CD14-positive monocyte (primary cell): Measurements from ENCODE around the gene GSTT4. TPM values are rescaled to one million over a fixed set of nuclear protein-coding genes. Genes with fewer than 3 reads are reported as not detected.

Experiments used
- DNase-seq, 3 donors: peaks; one replicate each; pipeline ENCODE4 v3.0.0-alpha.2; 2011 to 2022
- H2AFZ ChIP-seq: 2 replicates; pipeline ENCODE4 v1.6.0; 2012; ENCODE audit warnings: mild to moderate bottlenecking, low read depth, low read length, inconsistent platforms; ENCODE audit not compliant: insufficient read depth, poor library complexity, severe bottlenecking
- H3K27ac ChIP-seq, 2 donors: 1 replicate in 1 of 2; 2 replicates in 1 of 2; pipeline ENCODE4 v1.5.1; 2012 to 2013; ENCODE audit warnings: low read length in 2 of 2, control low read depth in 1 of 2, inconsistent platforms in 1 of 2, low read depth in 1 of 2, mild to moderate bottlenecking in 1 of 2
- H3K27me3 ChIP-seq, 2 donors: one replicate each; pipeline versions ENCODE4 v1.6.0 to v1.6.1; 2011 to 2013; ENCODE audit warnings: low read length in 2 of 2; ENCODE audit not compliant: control insufficient read depth in 2 of 2, insufficient read depth in 2 of 2
- H3K36me3 ChIP-seq, 2 donors: replicated peaks in 1 of 2; 1 replicate in 1 of 2; 2 replicates in 1 of 2; pipeline versions ENCODE4 v1.5.1 to v1.6.1; 2012 to 2013; ENCODE audit warnings: low read length in 2 of 2, control low read depth in 1 of 2, inconsistent platforms in 1 of 2, mild to moderate bottlenecking in 1 of 2; ENCODE audit not compliant: insufficient read depth in 2 of 2, control insufficient read depth in 1 of 2
- H3K4me1 ChIP-seq, 2 donors: 1 replicate in 1 of 2; 2 replicates in 1 of 2; pipeline versions ENCODE4 v1.5.1 to v1.6.1; 2012 to 2013; ENCODE audit warnings: low read length in 2 of 2, control low read depth in 1 of 2, inconsistent platforms in 1 of 2, mild to moderate bottlenecking in 1 of 2, moderate library complexity in 1 of 2; ENCODE audit not compliant: insufficient read depth in 2 of 2, control insufficient read depth in 1 of 2
- H3K4me2 ChIP-seq: replicated peaks from 2 replicates; pipeline ENCODE3; 2012; ENCODE audit warnings: low read length, moderate library complexity, mild to moderate bottlenecking; ENCODE audit not compliant: poor library complexity, severe bottlenecking; ENCODE audit errors: extremely low read depth
- H3K4me3 ChIP-seq, 3 experiments: fragments of 200-600 bp in 1 of 3; sonication (generic) in 1 of 3; replicated peaks in 1 of 3; 1 replicate in 2 of 3; 2 replicates in 1 of 3; pipeline ENCODE4 v1.5.1; 2011 to 2013; ENCODE audit warnings: low read length in 3 of 3, mild to moderate bottlenecking in 3 of 3, control low read depth in 2 of 3, low read depth in 2 of 3, inconsistent platforms in 1 of 3, moderate library complexity in 1 of 3
- H3K79me2 ChIP-seq: 2 replicates; pipeline ENCODE4 v1.6.0; 2012; ENCODE audit warnings: mild to moderate bottlenecking, control low read depth, inconsistent platforms, low read length, moderate library complexity; ENCODE audit not compliant: insufficient read depth
- H3K9ac ChIP-seq: 2 replicates; pipeline ENCODE4 v1.6.0; 2017; ENCODE audit warnings: low read length, mild to moderate bottlenecking; ENCODE audit not compliant: insufficient read depth, poor library complexity, severe bottlenecking
- H3K9me3 ChIP-seq, 2 donors: replicated peaks in 1 of 2; 1 replicate in 1 of 2; 2 replicates in 1 of 2; pipeline versions ENCODE4 v1.5.1 to v1.6.1; 2012 to 2013; ENCODE audit warnings: low read length in 2 of 2, control low read depth in 1 of 2; ENCODE audit not compliant: control insufficient read depth in 1 of 2, insufficient read depth in 1 of 2
- H4K20me1 ChIP-seq: 2 replicates; pipeline ENCODE4 v1.6.0; 2012; ENCODE audit warnings: mild to moderate bottlenecking, low read length, control low read depth, moderate library complexity; ENCODE audit not compliant: insufficient read depth
- H3K27ac Mint-ChIP-seq, 7 donors: one replicate each; pipeline ENCODE4 v1.8.0; 2020; ENCODE audit warnings: mild to moderate bottlenecking in 7 of 7, mixed read lengths in 7 of 7, moderate library complexity in 6 of 7, inconsistent platforms in 2 of 7
- H3K27me3 Mint-ChIP-seq, 3 donors: one replicate each; pipeline ENCODE4 v1.8.0; 2021 to 2022; ENCODE audit warnings: low read depth in 3 of 3, mild to moderate bottlenecking in 3 of 3, mixed read lengths in 3 of 3, moderate library complexity in 3 of 3, inconsistent platforms in 1 of 3
- H3K36me3 Mint-ChIP-seq, 2 donors: one replicate each; pipeline ENCODE4 v1.8.0; 2020; ENCODE audit warnings: mixed read lengths in 2 of 2, inconsistent platforms in 1 of 2, mild to moderate bottlenecking in 1 of 2
- H3K4me1 Mint-ChIP-seq: one replicate; pipeline ENCODE4 v1.8.0; 2020; ENCODE audit warnings: mild to moderate bottlenecking, mixed read lengths
- H3K4me3 Mint-ChIP-seq, 2 donors: one replicate each; pipeline ENCODE4 v1.8.0; 2020; ENCODE audit warnings: mild to moderate bottlenecking in 2 of 2, mixed read lengths in 2 of 2, moderate library complexity in 1 of 2
- H3K9me3 Mint-ChIP-seq, 7 donors: one replicate each; pipeline ENCODE4 v1.8.0; 2020 to 2022; ENCODE audit warnings: mixed read lengths in 7 of 7, mild to moderate bottlenecking in 6 of 7, moderate library complexity in 6 of 7, inconsistent platforms in 2 of 7
- CTCF ChIP-seq: fragments of 200-600 bp; IDR thresholded peaks from one replicate; pipeline ENCODE4 v1.8.0; 2022; ENCODE audit warnings: antibody characterized with exemption, mild to moderate bottlenecking
- WGBS: methylation state at CpG from one replicate; pipeline ENCODE4 v1.1.5; 2013; ENCODE audit warnings: missing lambda C conversion rate; ENCODE audit not compliant: insufficient coverage; 5-methylcytosine and 5-hydroxymethylcytosine counted together
- intact Hi-C, 2 donors: fragments of 100-400 bp; cut with micrococcal nuclease; formaldehyde crosslinking; loops; one replicate each; pipeline versions ENCODE4 v1.15.0 to v1.15.1; 2023
- polyA plus RNA-seq, 3 donors: library from polyadenylated mRNA; depleted of rRNA in 1 of 3; unstranded in 2 of 3; stranded (reverse) in 1 of 3; fragments of 300-500 nt in 2 of 3; fragments of >200 nt in 1 of 3; fragmentation: Illumina TruSeq in 2 of 3; gene quantifications; 1 replicate in 2 of 3; 2 replicates in 1 of 3; pipeline ENCODE4 v1.2.3, GENCODE V29; 2012 to 2021

Gene GSTT4
- polyA plus RNA-seq, 3 donors = not detected

- no peak overlapping the region for H3K9ac ChIP-seq
- no peak overlapping the region for H3K27ac Mint-ChIP-seq
- H3K27me3 ChIP-seq = no peaks in the 10 kb centered on the region
- peaks cover 4 to 5% of the 10 kb centered on the region in 2 donors for H3K36me3 Mint-ChIP-seq
- no peak overlapping the region for H3K27ac ChIP-seq
- H4K20me1 ChIP-seq = no peaks in the 10 kb centered on the region
- no peak for TF ChIP-seq CTCF
- no peak for DNase-seq
- intact Hi-C loops = no loop called here
- peaks cover 11 to 12% of the 10 kb centered on the region in 2 donors for H3K4me1 ChIP-seq
- no peak overlapping the region for H3K4me2 ChIP-seq
- H2AFZ ChIP-seq = no peak overlapping the region
- no peaks in the 10 kb centered on the region for H3K9me3 Mint-ChIP-seq
- WGBS = no CpG with 5 or more reads among the region's 1 CpG
- no peak overlapping the region for H3K4me3 ChIP-seq
- H3K27me3 Mint-ChIP-seq = peaks cover 0 to 2% (median 0%) of the 10 kb centered on the region in 3 donors
- no peaks in the 10 kb centered on the region for H3K9me3 ChIP-seq
- H3K79me2 ChIP-seq = peaks cover 66% of the 10 kb centered on the region
- peaks cover 0 to 8% of the 10 kb centered on the region in 2 donors for H3K36me3 ChIP-seq
- H3K4me3 Mint-ChIP-seq = no peak overlapping the region
- peaks cover 9% of the 10 kb centered on the region for H3K4me1 Mint-ChIP-seq
These were observed 10.9 kb upstream of the GSTT4 start for GRCh38 chr22:24016156-24016555.

GRCh38 chr22:24011735-24012068 is 6.4 kb upstream of the GSTT4 start:
- Mint-ChIP-seq H3K4me3 (peak overlapping the region; percentile 93 to 98), H3K36me3 (no peaks in the 10 kb centered on the region), H3K4me1 (peaks cover 14% of the 10 kb centered on the region), H3K27ac (peak overlapping the region; percentile 72 to 94 (median 89)), H3K9me3 (peaks cover 0 to 3% (median 0%) of the 10 kb centered on the region in 7 donors), H3K27me3 (peaks cover 0 to 1% (median 0%) of the 10 kb centered on the region in 3 donors)
- TF ChIP-seq CTCF = no peak
- no peaks in the 10 kb centered on the region for H3K36me3 ChIP-seq
- H3K27me3 ChIP-seq = no peaks in the 10 kb centered on the region
- no peaks in the 10 kb centered on the region for H3K9me3 ChIP-seq
- H2AFZ ChIP-seq = peak overlapping the region; percentile 97
- no peak for DNase-seq
- peak overlapping the region; percentile 73 to 97 (median 88) for H3K4me3 ChIP-seq
- peaks cover 11 to 12% of the 10 kb centered on the region in 2 donors for H3K4me1 ChIP-seq
- WGBS = 0% methylated on average over 8 of the region's 10 CpGs
- intact Hi-C loops = loop anchor here in 1 of 2 donors (5.0 kb wide), 1 partner anchor 224 kb away; the partner anchor contains the start of gene SMARCB1
- peak overlapping the region; percentile 80 for H3K9ac ChIP-seq
- H3K4me2 ChIP-seq = peak overlapping the region; percentile 91
- H3K27ac ChIP-seq = peak overlapping the region; percentile 51 to 82
- no peaks in the 10 kb centered on the region for H4K20me1 ChIP-seq
- peaks cover 45% of the 10 kb centered on the region for H3K79me2 ChIP-seq
